ENCODE measurements around the gene GPRASP1.

DNA sequence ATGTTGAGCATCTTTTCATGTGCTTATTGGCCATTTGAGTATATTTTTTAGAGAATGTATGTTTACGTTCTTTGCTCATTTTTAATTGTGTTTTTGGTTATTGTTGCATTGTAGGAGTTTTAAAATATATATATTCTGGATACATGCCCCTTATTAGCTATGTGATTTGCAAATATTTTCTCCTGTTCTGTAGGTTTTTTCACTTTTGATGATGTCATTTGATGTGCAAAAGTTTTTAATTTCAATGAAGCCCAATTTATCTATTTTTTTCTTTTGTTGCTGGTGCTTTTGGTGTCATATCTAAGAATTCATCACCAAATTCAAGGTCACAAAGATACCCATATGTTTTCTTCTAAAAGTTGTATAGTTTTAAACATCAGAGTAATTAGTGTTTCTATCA, 45.2 kb upstream of the GPRASP1 start:
- TF ChIP-seq POLR2AphosphoS5 (IDR thresholded peaks at IDR 0.05; ENCODE audit: low read depth, low read length): no peak
- TF ChIP-seq, protein P1, sequence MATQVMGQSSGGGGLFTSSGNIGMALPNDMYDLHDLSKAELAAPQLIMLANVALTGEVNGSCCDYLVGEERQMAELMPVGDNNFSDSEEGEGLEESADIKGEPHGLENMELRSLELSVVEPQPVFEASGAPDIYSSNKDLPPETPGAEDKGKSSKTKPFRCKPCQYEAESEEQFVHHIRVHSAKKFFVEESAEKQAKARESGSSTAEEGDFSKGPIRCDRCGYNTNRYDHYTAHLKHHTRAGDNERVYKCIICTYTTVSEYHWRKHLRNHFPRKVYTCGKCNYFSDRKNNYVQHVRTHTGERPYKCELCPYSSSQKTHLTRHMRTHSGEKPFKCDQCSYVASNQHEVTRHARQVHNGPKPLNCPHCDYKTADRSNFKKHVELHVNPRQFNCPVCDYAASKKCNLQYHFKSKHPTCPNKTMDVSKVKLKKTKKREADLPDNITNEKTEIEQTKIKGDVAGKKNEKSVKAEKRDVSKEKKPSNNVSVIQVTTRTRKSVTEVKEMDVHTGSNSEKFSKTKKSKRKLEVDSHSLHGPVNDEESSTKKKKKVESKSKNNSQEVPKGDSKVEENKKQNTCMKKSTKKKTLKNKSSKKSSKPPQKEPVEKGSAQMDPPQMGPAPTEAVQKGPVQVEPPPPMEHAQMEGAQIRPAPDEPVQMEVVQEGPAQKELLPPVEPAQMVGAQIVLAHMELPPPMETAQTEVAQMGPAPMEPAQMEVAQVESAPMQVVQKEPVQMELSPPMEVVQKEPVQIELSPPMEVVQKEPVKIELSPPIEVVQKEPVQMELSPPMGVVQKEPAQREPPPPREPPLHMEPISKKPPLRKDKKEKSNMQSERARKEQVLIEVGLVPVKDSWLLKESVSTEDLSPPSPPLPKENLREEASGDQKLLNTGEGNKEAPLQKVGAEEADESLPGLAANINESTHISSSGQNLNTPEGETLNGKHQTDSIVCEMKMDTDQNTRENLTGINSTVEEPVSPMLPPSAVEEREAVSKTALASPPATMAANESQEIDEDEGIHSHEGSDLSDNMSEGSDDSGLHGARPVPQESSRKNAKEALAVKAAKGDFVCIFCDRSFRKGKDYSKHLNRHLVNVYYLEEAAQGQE (IDR thresholded peaks at IDR 0.05; ENCODE audit: insufficient read depth in 1 of 2, low read depth in 2 of 2, low read length in 2 of 2): no peak
